ENCODE data around the gene DIRAS1. TPM values are rescaled to one million over a fixed set of nuclear protein-coding genes. Genes with fewer than 3 reads are reported as not detected.
"Not testable (repeated sequence)": the region's sequence is repeated elsewhere in the genome, so short reads cannot be mapped to it uniquely, and the experiment has no call there.

DIRAS1 gene
- total RNA-seq, 4 donors from 2014 or later: 0.32 to 4.8 (median 2.8) TPM

DNA sequence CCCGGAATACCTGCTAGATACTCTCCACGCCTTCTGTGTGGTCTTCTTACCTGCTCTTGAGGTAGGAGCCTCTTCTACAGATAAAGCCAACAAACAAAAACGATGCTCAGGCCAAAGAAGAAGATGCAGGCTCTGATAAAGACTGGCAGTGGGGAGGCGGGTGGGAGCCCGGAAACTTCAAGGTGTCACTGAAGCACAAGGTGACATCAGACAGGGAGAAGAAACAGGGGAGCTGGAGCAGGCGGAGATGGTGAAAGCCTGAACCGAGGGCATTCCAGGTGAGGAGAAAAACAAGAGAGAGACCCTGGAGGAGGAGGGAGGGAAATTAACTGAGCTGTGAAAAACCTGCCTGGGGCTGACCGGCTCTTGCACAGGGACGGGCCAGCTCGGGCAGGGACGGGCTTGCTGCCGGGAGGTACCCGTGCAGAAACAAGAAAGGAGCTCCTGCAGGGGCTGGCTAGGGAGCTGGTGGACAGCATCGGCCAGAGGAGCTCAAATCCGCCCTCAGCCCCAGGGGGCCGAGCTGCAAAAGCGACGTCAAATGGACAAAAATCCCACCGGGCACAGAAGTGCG is 37.7 kb downstream of the DIRAS1 start:
- DNase-seq (ENCODE audit: low spot score) (no peak), ATAC-seq (ENCODE audit: low FRiP score) (no peak)
- TF ChIP-seq, protein P1, sequence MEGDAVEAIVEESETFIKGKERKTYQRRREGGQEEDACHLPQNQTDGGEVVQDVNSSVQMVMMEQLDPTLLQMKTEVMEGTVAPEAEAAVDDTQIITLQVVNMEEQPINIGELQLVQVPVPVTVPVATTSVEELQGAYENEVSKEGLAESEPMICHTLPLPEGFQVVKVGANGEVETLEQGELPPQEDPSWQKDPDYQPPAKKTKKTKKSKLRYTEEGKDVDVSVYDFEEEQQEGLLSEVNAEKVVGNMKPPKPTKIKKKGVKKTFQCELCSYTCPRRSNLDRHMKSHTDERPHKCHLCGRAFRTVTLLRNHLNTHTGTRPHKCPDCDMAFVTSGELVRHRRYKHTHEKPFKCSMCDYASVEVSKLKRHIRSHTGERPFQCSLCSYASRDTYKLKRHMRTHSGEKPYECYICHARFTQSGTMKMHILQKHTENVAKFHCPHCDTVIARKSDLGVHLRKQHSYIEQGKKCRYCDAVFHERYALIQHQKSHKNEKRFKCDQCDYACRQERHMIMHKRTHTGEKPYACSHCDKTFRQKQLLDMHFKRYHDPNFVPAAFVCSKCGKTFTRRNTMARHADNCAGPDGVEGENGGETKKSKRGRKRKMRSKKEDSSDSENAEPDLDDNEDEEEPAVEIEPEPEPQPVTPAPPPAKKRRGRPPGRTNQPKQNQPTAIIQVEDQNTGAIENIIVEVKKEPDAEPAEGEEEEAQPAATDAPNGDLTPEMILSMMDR (IDR thresholded peaks at IDR 0.05): no peak

DNA sequence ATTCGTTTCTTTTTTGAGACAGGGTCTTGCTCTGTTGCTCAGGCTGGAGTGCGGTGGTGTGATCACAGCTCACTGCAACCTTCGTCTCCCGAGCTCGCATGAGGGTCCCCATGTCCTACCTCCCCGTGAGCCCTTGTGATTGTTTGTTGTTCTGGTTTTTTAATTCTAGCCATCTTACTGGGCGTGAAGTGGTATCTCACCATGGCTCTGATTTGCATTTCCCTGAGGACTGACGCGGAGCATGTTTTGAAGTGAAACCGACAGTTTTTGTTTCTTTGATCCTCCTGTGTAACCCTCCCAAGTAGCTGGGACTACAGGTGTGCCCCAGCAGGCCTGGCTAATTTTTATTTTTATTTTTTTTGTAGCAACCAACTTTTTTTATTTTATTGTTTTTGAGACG is 40.4 kb downstream of the DIRAS1 start:
- ATAC-seq (ENCODE audit: low FRiP score) (no peak), DNase-seq (ENCODE audit: low spot score) (no peak)
- TF ChIP-seq, protein P1 (IDR thresholded peaks at IDR 0.05): no peak

DNA sequence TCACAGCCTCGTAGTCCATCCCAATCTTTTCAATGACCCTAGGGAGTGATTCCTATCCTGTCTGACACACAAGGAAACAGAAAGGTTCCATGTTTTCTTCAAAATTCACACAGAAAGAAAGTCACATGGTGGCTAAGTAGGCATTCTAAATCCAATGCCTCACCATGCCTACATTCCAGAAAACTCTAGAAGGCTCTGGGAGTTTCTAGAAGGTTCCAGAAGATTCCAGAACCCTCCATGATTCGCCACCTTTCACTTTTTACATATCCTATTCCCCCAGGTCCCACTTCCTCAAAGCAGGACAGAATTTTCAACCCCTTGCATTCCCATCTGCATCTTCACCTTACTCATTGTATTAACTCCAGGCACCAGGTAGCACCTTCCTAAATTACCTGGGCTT is 41.7 kb downstream of the DIRAS1 start:
- DNase-seq (ENCODE audit: low spot score) (no peak), ATAC-seq (ENCODE audit: low FRiP score) (no peak)
- TF ChIP-seq, protein P1 (IDR thresholded peaks at IDR 0.05): no peak

DNA sequence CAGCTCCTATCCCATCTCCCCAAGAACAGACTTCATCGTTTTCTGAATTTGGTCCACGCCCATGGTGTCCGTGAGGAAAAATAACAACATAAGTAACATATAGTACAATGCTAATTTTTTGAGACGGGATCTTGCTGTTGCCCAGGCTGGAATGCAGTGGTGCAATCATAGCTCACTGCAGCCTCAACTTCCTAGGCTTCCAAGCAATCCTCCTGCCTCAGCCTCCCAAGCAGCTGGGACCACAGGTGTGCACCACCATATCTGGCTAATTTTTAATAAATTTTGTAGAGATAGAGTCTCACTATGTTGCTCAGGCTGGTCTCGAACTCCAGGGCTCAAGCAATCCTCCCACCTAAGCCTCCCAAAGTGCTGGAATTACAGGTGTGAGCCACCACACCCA is 42.2 kb downstream of the DIRAS1 start:
- not testable (repeated sequence) for ATAC-seq (ENCODE audit: low FRiP score)

DNA sequence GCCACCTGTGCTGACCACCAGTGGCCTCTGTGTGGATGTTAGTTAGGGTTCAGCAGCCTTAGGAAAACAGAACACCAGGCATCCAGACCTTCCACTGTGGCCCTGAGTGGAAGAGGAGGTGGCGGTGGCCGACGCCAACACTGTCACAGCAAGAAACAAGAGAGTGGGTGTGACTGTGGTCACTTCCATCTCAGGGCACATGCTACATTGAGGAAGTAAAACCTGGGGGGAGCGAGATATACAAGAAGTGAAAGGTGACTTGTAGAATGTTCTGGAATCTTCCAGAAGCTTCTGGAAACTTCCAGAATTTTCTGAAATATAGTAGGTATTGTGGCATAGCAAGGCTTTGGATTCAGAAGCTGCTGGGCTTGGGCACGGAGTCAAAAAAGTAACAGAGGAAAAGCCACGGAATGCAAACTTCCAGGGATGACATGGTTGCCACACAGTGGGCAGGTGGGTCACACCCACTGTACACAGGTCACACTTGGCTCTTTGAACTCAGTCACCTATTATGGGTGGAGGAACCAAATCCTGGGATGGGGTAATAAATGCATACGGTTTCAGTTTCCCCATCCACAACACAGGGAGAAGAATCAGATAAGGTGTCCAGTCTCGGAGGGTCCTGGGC is 43.0 kb downstream of the DIRAS1 start:
- ATAC-seq (ENCODE audit: low FRiP score): no peak
- TF ChIP-seq, protein P1 (IDR thresholded peaks at IDR 0.05): no peak
- no peak for DNase-seq (ENCODE audit: low spot score)

More for the DNA sequence above, 42.2 kb downstream of the DIRAS1 start:
- not testable (repeated sequence) for DNase-seq (ENCODE audit: low spot score)

DNA sequence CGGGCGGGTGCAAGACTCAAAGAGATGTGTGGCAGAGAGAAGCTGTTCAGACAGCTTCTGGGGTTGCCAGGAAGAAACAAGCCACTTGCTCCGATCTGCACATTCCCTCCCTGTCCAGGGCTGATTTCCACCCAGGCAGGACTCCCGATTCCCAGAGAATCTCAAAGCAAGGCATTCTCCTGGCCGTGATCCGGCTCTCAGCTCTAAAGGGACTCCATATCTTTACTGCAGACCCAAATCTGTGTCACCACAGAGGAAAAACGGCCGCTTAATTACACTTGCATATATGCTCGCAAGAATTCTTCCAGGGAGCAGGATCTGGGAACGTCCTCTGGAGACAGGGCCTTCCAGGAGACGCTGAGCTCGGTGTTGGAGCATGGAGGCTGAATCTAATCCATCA is 44.3 kb downstream of the DIRAS1 start:
- TF ChIP-seq, protein P1 (IDR thresholded peaks at IDR 0.05): no peak
- no peak for DNase-seq (ENCODE audit: low spot score)
- ATAC-seq (ENCODE audit: low FRiP score): no peak

DNA sequence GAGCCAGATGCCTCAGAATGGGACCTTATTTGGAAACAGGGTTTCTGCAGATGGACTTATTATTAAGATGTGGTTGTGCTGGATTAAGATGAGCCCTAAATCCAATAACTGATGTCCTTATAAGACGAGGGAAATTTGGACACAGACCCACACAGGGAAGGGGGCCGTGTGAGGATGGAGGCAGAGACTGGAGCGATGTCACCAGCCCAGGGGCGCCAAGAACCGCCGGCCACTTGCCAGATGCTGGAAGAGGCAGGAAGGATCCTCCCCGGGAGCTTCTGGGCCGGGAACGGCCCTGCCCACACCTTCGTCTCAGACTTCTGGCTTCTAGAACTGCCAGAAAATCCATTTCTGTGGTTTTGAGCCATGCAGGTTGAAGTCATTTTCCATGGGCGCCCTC is 45.3 kb downstream of the DIRAS1 start:
- ATAC-seq (ENCODE audit: low FRiP score): no peak
- TF ChIP-seq, protein P1 (IDR thresholded peaks at IDR 0.05): no peak
- DNase-seq (ENCODE audit: low spot score): no peak
